K562 (cell line): ENCODE data around the gene ATAD3B. TPM values are rescaled to one million over a fixed set of nuclear protein-coding genes. Genes with fewer than 3 reads are reported as not detected.
A peak's percentile ranks its signal among the peaks of the same experiment; 100 is the strongest.

ENCODE experiments used
- CBFA2T3 ChIP-seq: fragments of 450-650 bp; IDR thresholded peaks from 2 replicates; pipeline ENCODE4 v1.6.1; 2017
- CREB3 ChIP-seq: fragments of 450-650 bp; conservative IDR thresholded peaks from 2 replicates; pipeline ENCODE4 v1.6.1; 2016; ENCODE audit warnings: missing genetic modification characterization, low read depth, mild to moderate bottlenecking, missing compliant biosample characterization, moderate library complexity
- DEAF1 ChIP-seq: fragments of 450-650 bp; formaldehyde crosslinking; IDR thresholded peaks from 2 replicates; pipeline ENCODE4 v1.4.0; 2020; ENCODE audit warnings: mild to moderate bottlenecking, moderate library complexity
- EGR1 ChIP-seq: fragments of 450-650 bp; conservative IDR thresholded peaks from 2 replicates; pipeline ENCODE4 v1.6.1; 2017; ENCODE audit warnings: mild to moderate bottlenecking
- FOS ChIP-seq: IDR thresholded peaks from 3 replicates; pipeline ENCODE4 v1.6.1; 2011; ENCODE audit not compliant: insufficient read length; ENCODE audit errors: extremely low read depth
- GATAD2A ChIP-seq: fragments of 450-650 bp; IDR thresholded peaks from 2 replicates; pipeline ENCODE4 v1.6.1; 2017
- HNRNPUL1 ChIP-seq: fragments of 200-400 bp; formaldehyde crosslinking; IDR thresholded peaks from 2 replicates; pipeline ENCODE4 v1.6.1; 2017; ENCODE audit warnings: low read length
- KAT7 ChIP-seq: sonication (generic); formaldehyde crosslinking; IDR thresholded peaks from 2 replicates; pipeline ENCODE4 v1.8.0; 2022; ENCODE audit warnings: missing genetic modification reagents, mild to moderate bottlenecking, borderline replicate concordance
- MYBL2 ChIP-seq, 2 experiments: fragments of 450-650 bp in 1 of 2; sonication (generic) in 1 of 2; formaldehyde crosslinking in 1 of 2; IDR thresholded peaks; 2 replicates each; pipeline versions ENCODE4 v1.6.1 to v1.8.1; 2017 to 2022; ENCODE audit warnings: borderline replicate concordance in 1 of 2, inconsistent platforms in 1 of 2, low read depth in 1 of 2, mild to moderate bottlenecking in 1 of 2, missing genetic modification reagents in 1 of 2, moderate library complexity in 1 of 2
- PCBP1 ChIP-seq: fragments of 200-400 bp; formaldehyde crosslinking; IDR thresholded peaks from 2 replicates; pipeline ENCODE4 v1.6.1; 2018; ENCODE audit warnings: mild to moderate bottlenecking, low read depth, low read length; ENCODE audit not compliant: poor library complexity, severe bottlenecking
- POLR2G ChIP-seq: fragments of 200-400 bp; formaldehyde crosslinking; IDR thresholded peaks from 2 replicates; pipeline ENCODE4 v1.6.1; 2017; ENCODE audit warnings: low read depth, mild to moderate bottlenecking, antibody characterized with exemption, low read length, moderate library complexity
- UBTF ChIP-seq, 2 experiments: IDR thresholded peaks; 2 replicates each; pipeline ENCODE4 v1.6.1; 2012; ENCODE audit warnings: improper control_type of control experiment in 2 of 2, low read depth in 2 of 2, low read length in 2 of 2, borderline replicate concordance in 1 of 2
- ZNF589 ChIP-seq: fragments of 200-800 bp; sonication (Bioruptor generic); IDR thresholded peaks from 2 replicates; pipeline ENCODE4 v1.6.1; 2016; ENCODE audit warnings: low read depth, missing genetic modification characterization, missing compliant biosample characterization
- polyA plus RNA-seq, 8 experiments: library from polyadenylated mRNA; depleted of rRNA in 4 of 8; stranded (reverse) in 5 of 8; unstranded in 3 of 8; fragments of >200 nt; fragmentation: Nextera tagmentation in 2 of 8; fragmentation: Illumina TruSeq in 1 of 8; extraction: Ambion mirVana in 2 of 8; extraction: Trizol in 1 of 8; gene quantifications; 2 replicates each; pipeline versions ENCODE4 v1.2.1 to v1.2.3, GENCODE V29; 2011 to 2014; ENCODE audit warnings: inconsistent platforms in 1 of 8, missing spikeins in 1 of 8
- total RNA-seq, 7 experiments: library from RNA; depleted of rRNA in 6 of 7; stranded (reverse); fragments of >200 nt in 6 of 7; fragmentation: Illumina TruSeq in 2 of 7; extraction: Trizol in 2 of 7; gene quantifications; 2 replicates each; pipeline versions ENCODE4 v1.2.1 to v1.2.3, GENCODE V29; 2011 to 2021; ENCODE audit warnings: low replicate concordance in 1 of 7

Gene ATAD3B
- total and polyA plus RNA-seq, 9 of the 15 experiments (the other 6 are each of a cell fraction or from before 2014, with no cell fraction given) = 0.07 to 113 (median 27.7) TPM

GRCh38 chr1:1441002-1441888 is 30.3 kb upstream of the ATAD3B start (continued):
- TF ChIP-seq DEAF1 (CRISPR knock-in tag) (peak; percentile 67), CREB3 (tag) (no peak), UBTF (IDR thresholded peaks at IDR 0.05; ENCODE audit: borderline replicate concordance in 1 of 2, low read depth in 2 of 2, low read length in 2 of 2) (peak in 1 of 2 experiments; percentile 30; a peak in 1 of 4 replicates), POLR2G (0 out of 2 replicates have a peak, but pooled peaks have one; percentile 34), FOS (no peak), MYBL2 (IDR thresholded peaks at IDR 0.05; ENCODE audit: low read depth) (no peak), MYBL2 (CRISPR knock-in tag; IDR thresholded peaks at IDR 0.05; ENCODE audit: borderline replicate concordance) (no peak), PCBP1 (no peak), KAT7 (CRISPR knock-in tag) (0 out of 2 replicates have a peak, but pooled peaks have one; percentile 58), HNRNPUL1 (no peak), EGR1 (peak; percentile 87), ZNF589 (CRISPR knock-in tag) (no peak), CBFA2T3 (no peak), GATAD2A (peak; percentile 77; the same call in 1 of the 2 replicates)
